ENCODE data around the gene B3GNT7. TPM values are rescaled to one million over a fixed set of nuclear protein-coding genes. Genes with fewer than 3 reads are reported as not detected.
"Not testable (repeated sequence)": the region's sequence is repeated elsewhere in the genome, so short reads cannot be mapped to it uniquely, and the experiment has no call there.

Gene B3GNT7
- polyA plus RNA-seq (ENCODE audit: low read depth in 6 of 6), result 1 to 10 TPM in 4 of 6 donors, under 1 TPM in 2; 0.35 to 2.3 (median 1.2) TPM

GRCh38 chr2:231395188-231396057 lies at the start of gene B3GNT7:
B3GNT7 (plus strand) TSS chr2:231395710; CDS start chr2:231395804, 94 bp downstream.
- peak; percentile 1 to 4 for ATAC-seq (ENCODE audit: low read depth in 2 of 2)
- H3K4me1 Mint-ChIP-seq, result peaks cover 51 to 70% (median 63%) of the 10 kb centered on the region in 3 donors

GRCh38 chr2:231347081-231347480 lies 48.4 kb upstream of the B3GNT7 start:
- Mint-ChIP-seq H3K27me3 (no peaks in the 10 kb centered on the region), H3K27ac (peak overlapping the region in 1 of 6 donors; percentile 80), H3K4me3 (no peak overlapping the region), H3K36me3 (no peaks in the 10 kb centered on the region), H3K4me1 (no peaks in the 10 kb centered on the region), H3K9me3 (no peaks in the 10 kb centered on the region)
- ATAC-seq (ENCODE audit: low read depth in 2 of 2) (no peak), DNase-seq (no peak)

More at GRCh38 chr2:231395188-231396057, at the start of gene B3GNT7:
- H3K4me3 Mint-ChIP-seq, result peak within 1 kb of the TSS; percentile 91 to 99 (median 96)
- H3K9me3 Mint-ChIP-seq, result no peaks in the 10 kb centered on the region
- H3K36me3 Mint-ChIP-seq, result no peaks in the 10 kb centered on the region
- no peaks in the 10 kb centered on the region for H3K27me3 Mint-ChIP-seq
- peak; percentile 48 for DNase-seq
- H3K27ac Mint-ChIP-seq, result peak within 1 kb of the TSS; percentile 100

GRCh38 chr2:231347638-231348037 lies 47.9 kb upstream of the B3GNT7 start:
- H3K27me3 Mint-ChIP-seq, result no peaks in the 10 kb centered on the region

GRCh38 chr2:231348173-231348572 lies 47.3 kb upstream of the B3GNT7 start:
- H3K4me3 Mint-ChIP-seq, result no peak overlapping the region
- DNase-seq (no peak), ATAC-seq (ENCODE audit: low read depth in 2 of 2) (no peak)
- no peaks in the 10 kb centered on the region for H3K36me3 Mint-ChIP-seq
- H3K27me3 Mint-ChIP-seq, result no peaks in the 10 kb centered on the region
- no peaks in the 10 kb centered on the region for H3K4me1 Mint-ChIP-seq
- H3K9me3 Mint-ChIP-seq, result no peaks in the 10 kb centered on the region
- no peak overlapping the region for H3K27ac Mint-ChIP-seq

More at GRCh38 chr2:231347638-231348037, 47.9 kb upstream of the B3GNT7 start:
- Mint-ChIP-seq H3K9me3 (no peaks in the 10 kb centered on the region), H3K4me1 (no peaks in the 10 kb centered on the region), H3K27ac (peak overlapping the region in 1 of 6 donors; percentile 0), H3K4me3 (no peak overlapping the region), H3K36me3 (no peaks in the 10 kb centered on the region)
- DNase-seq (no peak), ATAC-seq (ENCODE audit: low read depth in 2 of 2) (no peak)

GRCh38 chr2:231348704-231349373 lies 46.7 kb upstream of the B3GNT7 start:
- DNase-seq (no peak), ATAC-seq (ENCODE audit: low read depth in 2 of 2) (no peak)
- no peaks in the 10 kb centered on the region for H3K27me3 Mint-ChIP-seq
- no peak overlapping the region for H3K4me3 Mint-ChIP-seq
- no peaks in the 10 kb centered on the region for H3K36me3 Mint-ChIP-seq
- no peaks in the 10 kb centered on the region for H3K4me1 Mint-ChIP-seq
- H3K27ac Mint-ChIP-seq, result peak overlapping the region in 2 of 6 donors; percentile 6 to 24
- no peaks in the 10 kb centered on the region for H3K9me3 Mint-ChIP-seq

- Mint-ChIP-seq H3K4me3 (peak overlapping the region in 1 of 8 donors; percentile 48), H3K27ac (peak overlapping the region in 3 of 6 donors; percentile 6 to 47 (median 24))
- H3K4me1 Mint-ChIP-seq; DNase-seq; H3K27me3 Mint-ChIP-seq; H3K36me3 Mint-ChIP-seq; ATAC-seq (ENCODE audit: low read depth in 2 of 2); H3K9me3 Mint-ChIP-seq: not testable (repeated sequence)
Observed at GRCh38 chr2:231349374-231349735, 46.2 kb upstream of the B3GNT7 start.

GRCh38 chr2:231351648-231352047 lies 43.9 kb upstream of the B3GNT7 start:
- no peaks in the 10 kb centered on the region for H3K9me3 Mint-ChIP-seq
- ATAC-seq (ENCODE audit: low read depth in 2 of 2) (no peak), DNase-seq (no peak)
- no peak overlapping the region for H3K4me3 Mint-ChIP-seq
- H3K4me1 Mint-ChIP-seq, result no peaks in the 10 kb centered on the region
- H3K27ac Mint-ChIP-seq, result no peak overlapping the region
- no peaks in the 10 kb centered on the region for H3K27me3 Mint-ChIP-seq
- no peaks in the 10 kb centered on the region for H3K36me3 Mint-ChIP-seq

GRCh38 chr2:231353469-231353868 lies 42.0 kb upstream of the B3GNT7 start:
- H3K4me3 Mint-ChIP-seq, result no peak overlapping the region
- no peaks in the 10 kb centered on the region for H3K36me3 Mint-ChIP-seq
- no peaks in the 10 kb centered on the region for H3K27me3 Mint-ChIP-seq
- H3K4me1 Mint-ChIP-seq, result peaks cover 0 to 2% (median 0%) of the 10 kb centered on the region in 3 donors
- DNase-seq, result no peak
- ATAC-seq (ENCODE audit: low read depth in 2 of 2), result no peak
- H3K9me3 Mint-ChIP-seq, result no peaks in the 10 kb centered on the region
- no peak overlapping the region for H3K27ac Mint-ChIP-seq

- Mint-ChIP-seq H3K4me1 (peaks cover 0 to 2% (median 1%) of the 10 kb centered on the region in 3 donors), H3K9me3 (no peaks in the 10 kb centered on the region), H3K27me3 (no peaks in the 10 kb centered on the region), H3K4me3 (no peak overlapping the region), H3K27ac (peak overlapping the region in 1 of 6 donors; percentile 38), H3K36me3 (no peaks in the 10 kb centered on the region)
- DNase-seq, result no peak
- no peak for ATAC-seq (ENCODE audit: low read depth in 2 of 2)
Observed at GRCh38 chr2:231355508-231356465, 39.7 kb upstream of the B3GNT7 start.

- no peak overlapping the region for H3K4me3 Mint-ChIP-seq
- peaks cover 4 to 7% (median 6%) of the 10 kb centered on the region in 3 donors for H3K4me1 Mint-ChIP-seq
- no peak overlapping the region for H3K27ac Mint-ChIP-seq
- ATAC-seq (ENCODE audit: low read depth in 2 of 2) (no peak), DNase-seq (no peak)
- H3K27me3 Mint-ChIP-seq, result no peaks in the 10 kb centered on the region
- no peaks in the 10 kb centered on the region for H3K9me3 Mint-ChIP-seq
- H3K36me3 Mint-ChIP-seq, result no peaks in the 10 kb centered on the region
Observed at GRCh38 chr2:231356466-231356844, 39.1 kb upstream of the B3GNT7 start.

GRCh38 chr2:231357048-231357447 lies 38.5 kb upstream of the B3GNT7 start:
- DNase-seq (no peak), ATAC-seq (ENCODE audit: low read depth in 2 of 2) (no peak)
- Mint-ChIP-seq H3K27ac (no peak overlapping the region), H3K4me1 (peaks cover 10 to 13% (median 12%) of the 10 kb centered on the region in 3 donors), H3K9me3 (no peaks in the 10 kb centered on the region), H3K36me3 (no peaks in the 10 kb centered on the region), H3K27me3 (no peaks in the 10 kb centered on the region), H3K4me3 (no peak overlapping the region)

- Mint-ChIP-seq H3K4me3 (no peak overlapping the region), H3K27ac (no peak overlapping the region), H3K9me3 (no peaks in the 10 kb centered on the region), H3K36me3 (no peaks in the 10 kb centered on the region), H3K4me1 (peaks cover 17 to 22% (median 21%) of the 10 kb centered on the region in 3 donors), H3K27me3 (no peaks in the 10 kb centered on the region)
- ATAC-seq (ENCODE audit: low read depth in 2 of 2), result no peak
- no peak for DNase-seq
Observed at GRCh38 chr2:231357931-231358330, 37.6 kb upstream of the B3GNT7 start.

GRCh38 chr2:231359441-231359840 lies 36.1 kb upstream of the B3GNT7 start:
- peaks cover 18 to 25% (median 21%) of the 10 kb centered on the region in 3 donors for H3K4me1 Mint-ChIP-seq
- H3K9me3 Mint-ChIP-seq, result no peaks in the 10 kb centered on the region
- ATAC-seq (ENCODE audit: low read depth in 2 of 2) (no peak), DNase-seq (no peak)
- no peak overlapping the region for H3K4me3 Mint-ChIP-seq
- peak overlapping the region in 1 of 6 donors; percentile 43 for H3K27ac Mint-ChIP-seq
- no peaks in the 10 kb centered on the region for H3K27me3 Mint-ChIP-seq
- H3K36me3 Mint-ChIP-seq, result no peaks in the 10 kb centered on the region

Data from naive B cell (primary cell).